ENCODE results near the gene ERI3. TPM values are rescaled to one million over a fixed set of nuclear protein-coding genes. Genes with fewer than 3 reads are reported as not detected.

ERI3 gene
- polyA plus RNA-seq, 2 donors: 15.1 to 26.1 TPM

DNA sequence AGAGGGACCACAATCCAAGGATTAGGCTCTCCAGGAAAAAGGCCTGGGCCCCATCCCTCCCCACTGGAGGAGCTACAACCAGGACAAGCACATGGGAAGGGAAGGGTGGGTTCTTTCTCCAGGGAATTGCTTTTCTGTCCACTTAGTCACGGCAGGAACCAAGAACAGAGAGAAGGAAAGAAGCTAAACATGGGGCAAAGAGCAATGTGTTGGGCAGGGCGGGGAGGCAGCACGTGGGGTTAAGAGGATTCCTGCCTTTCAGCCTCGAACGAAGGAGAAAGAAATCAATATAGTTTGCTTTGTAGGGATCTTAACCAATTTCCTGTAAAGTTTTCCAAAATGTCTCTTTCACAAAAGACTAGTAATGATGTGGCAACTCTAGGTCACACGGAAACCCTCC is 21.7 kb downstream of the ERI3 start:
- H3K27me3 ChIP-seq (ENCODE audit: control insufficient read depth in 1 of 2, insufficient read depth in 2 of 2, low read length in 2 of 2): no peaks in the 10 kb centered on the region
- H3K27ac ChIP-seq (ENCODE audit: low read depth in 2 of 2, low read length in 1 of 2): no peak overlapping the region
- peaks cover 0 to 3% of the 10 kb centered on the region in 2 donors for H3K9me3 ChIP-seq (ENCODE audit: control insufficient read depth in 2 of 2, insufficient read depth in 1 of 2, low read depth in 1 of 2, low read length in 1 of 2)
- H3K4me1 ChIP-seq (ENCODE audit: control insufficient read depth in 2 of 2, insufficient read depth in 2 of 2, low read length in 1 of 2): peaks cover 0 to 3% of the 10 kb centered on the region in 2 donors
- 89 to 92% methylated on average over 6 of the region's 6 CpGs for WGBS, 2 donors
- H3K36me3 ChIP-seq (ENCODE audit: control insufficient read depth in 2 of 2, insufficient read depth in 2 of 2, low read length in 1 of 2): peaks cover 2 to 10% of the 10 kb centered on the region in 2 donors
- no peak overlapping the region for H3K4me3 ChIP-seq (ENCODE audit: low read depth in 1 of 2, low read length in 2 of 2)

DNA sequence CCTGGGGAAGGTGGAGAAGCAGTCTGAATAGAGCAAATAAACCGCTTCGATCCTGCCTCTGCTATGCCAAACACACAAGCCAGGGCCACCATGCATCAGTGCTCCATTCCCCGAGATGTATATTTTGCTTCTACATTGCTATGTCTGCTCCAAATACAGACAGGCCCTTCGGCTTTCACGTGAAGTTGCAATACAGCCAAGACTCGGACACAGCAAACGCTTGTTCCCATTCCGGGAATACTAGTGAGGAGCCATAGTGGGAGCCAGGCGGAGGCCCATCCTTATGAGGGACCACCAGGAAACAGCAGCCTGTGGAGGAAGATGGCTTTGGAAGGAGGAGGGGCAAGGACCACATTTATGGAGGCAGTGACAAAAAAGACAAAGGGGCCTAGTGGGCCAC is 22.6 kb downstream of the ERI3 start:
- peaks cover 4 to 7% of the 10 kb centered on the region in 2 donors for H3K4me1 ChIP-seq (ENCODE audit: control insufficient read depth in 2 of 2, insufficient read depth in 2 of 2, low read length in 1 of 2)
- H3K4me3 ChIP-seq (ENCODE audit: low read depth in 1 of 2, low read length in 2 of 2): no peak overlapping the region
- 95 to 97% methylated on average over 9 of the region's 9 CpGs for WGBS, 2 donors
- H3K9me3 ChIP-seq (ENCODE audit: control insufficient read depth in 2 of 2, insufficient read depth in 1 of 2, low read depth in 1 of 2, low read length in 1 of 2): no peaks in the 10 kb centered on the region
- no peak overlapping the region for H3K27ac ChIP-seq (ENCODE audit: low read depth in 2 of 2, low read length in 1 of 2)
- peaks cover 2 to 8% of the 10 kb centered on the region in 2 donors for H3K36me3 ChIP-seq (ENCODE audit: control insufficient read depth in 2 of 2, insufficient read depth in 2 of 2, low read length in 1 of 2)
- H3K27me3 ChIP-seq (ENCODE audit: control insufficient read depth in 1 of 2, insufficient read depth in 2 of 2, low read length in 2 of 2): no peaks in the 10 kb centered on the region

DNA sequence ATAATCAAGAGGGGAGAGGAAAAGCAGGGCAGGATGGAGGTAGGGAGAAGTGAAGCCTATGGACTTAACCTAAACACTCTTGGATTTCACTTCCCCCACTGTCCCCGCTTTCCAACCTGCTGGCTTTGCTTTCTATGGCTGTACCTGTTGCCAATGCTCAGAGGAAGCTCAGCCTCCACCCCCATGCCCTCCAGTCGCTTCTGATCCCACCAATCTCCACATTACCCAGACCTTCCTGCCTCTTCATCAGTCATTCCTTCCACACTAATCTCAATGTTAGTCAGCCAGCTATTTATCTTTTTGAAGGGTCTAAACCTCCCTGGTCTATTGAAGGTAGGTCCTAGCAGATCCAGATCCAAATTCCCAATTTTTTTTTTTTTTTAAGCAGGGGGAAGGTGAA is 24.1 kb downstream of the ERI3 start:
- peaks cover 5 to 9% of the 10 kb centered on the region in 2 donors for H3K4me1 ChIP-seq (ENCODE audit: control insufficient read depth in 2 of 2, insufficient read depth in 2 of 2, low read length in 1 of 2)
- peaks cover 2 to 8% of the 10 kb centered on the region in 2 donors for H3K36me3 ChIP-seq (ENCODE audit: control insufficient read depth in 2 of 2, insufficient read depth in 2 of 2, low read length in 1 of 2)
- WGBS, 2 donors: 88 to 95% methylated on average over 2 of the region's 2 CpGs

DNA sequence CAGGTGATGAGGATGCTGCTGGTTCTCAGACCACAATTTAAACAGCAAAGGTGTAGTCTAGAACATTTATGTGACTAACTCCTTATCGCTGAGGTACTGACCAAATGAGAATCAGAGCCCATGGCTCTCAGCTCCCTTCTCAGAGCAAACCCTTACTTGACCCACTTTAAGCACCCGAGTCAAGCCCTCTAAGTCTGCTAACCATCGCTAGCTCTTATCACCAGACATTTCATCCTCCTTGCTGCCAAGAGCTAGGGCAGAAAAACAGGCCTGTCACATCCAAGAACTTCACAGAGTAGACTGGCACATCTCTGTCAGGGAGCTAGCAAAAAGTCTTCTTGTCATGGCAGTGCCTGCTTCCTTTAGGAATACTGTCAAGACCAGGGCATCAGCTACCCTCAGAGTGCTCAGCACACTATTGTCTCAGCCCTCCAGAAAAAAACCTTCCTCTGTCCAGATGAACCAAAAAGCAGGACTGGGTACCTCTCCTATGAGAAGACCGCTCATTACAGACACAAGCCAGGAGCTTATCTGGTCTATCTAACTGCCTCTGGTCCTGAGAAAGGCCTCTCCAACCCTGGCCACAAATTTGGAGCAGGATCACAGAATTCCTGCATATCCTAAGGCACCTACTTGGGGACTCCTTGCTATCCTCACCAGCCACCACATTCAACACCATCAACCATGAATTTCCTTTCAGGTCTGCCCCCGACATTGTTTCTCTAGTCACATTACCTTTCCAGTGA is 26.2 kb downstream of the ERI3 start:
- H3K9me3 ChIP-seq (ENCODE audit: control insufficient read depth in 2 of 2, insufficient read depth in 1 of 2, low read depth in 1 of 2, low read length in 1 of 2): no peaks in the 10 kb centered on the region
- peaks cover 2 to 4% of the 10 kb centered on the region in 2 donors for H3K36me3 ChIP-seq (ENCODE audit: control insufficient read depth in 2 of 2, insufficient read depth in 2 of 2, low read length in 1 of 2)
- WGBS, 2 donors: 89 to 91% methylated on average over 5 of the region's 5 CpGs
- H3K27me3 ChIP-seq (ENCODE audit: control insufficient read depth in 1 of 2, insufficient read depth in 2 of 2, low read length in 2 of 2): no peaks in the 10 kb centered on the region
- peaks cover 5 to 9% of the 10 kb centered on the region in 2 donors for H3K4me1 ChIP-seq (ENCODE audit: control insufficient read depth in 2 of 2, insufficient read depth in 2 of 2, low read length in 1 of 2)
- H3K27ac ChIP-seq (ENCODE audit: low read depth in 2 of 2, low read length in 1 of 2): peak overlapping the region in 1 of 2 donors; percentile 20
- no peak overlapping the region for H3K4me3 ChIP-seq (ENCODE audit: low read depth in 1 of 2, low read length in 2 of 2)

More for the DNA sequence above, 24.1 kb downstream of the ERI3 start:
- Histone ChIP-seq H3K27ac (ENCODE audit: low read depth in 2 of 2, low read length in 1 of 2) (no peak overlapping the region), H3K9me3 (ENCODE audit: control insufficient read depth in 2 of 2, insufficient read depth in 1 of 2, low read depth in 1 of 2, low read length in 1 of 2) (no peaks in the 10 kb centered on the region), H3K4me3 (ENCODE audit: low read depth in 1 of 2, low read length in 2 of 2) (no peak overlapping the region), H3K27me3 (ENCODE audit: control insufficient read depth in 1 of 2, insufficient read depth in 2 of 2, low read length in 2 of 2) (no peaks in the 10 kb centered on the region)

DNA sequence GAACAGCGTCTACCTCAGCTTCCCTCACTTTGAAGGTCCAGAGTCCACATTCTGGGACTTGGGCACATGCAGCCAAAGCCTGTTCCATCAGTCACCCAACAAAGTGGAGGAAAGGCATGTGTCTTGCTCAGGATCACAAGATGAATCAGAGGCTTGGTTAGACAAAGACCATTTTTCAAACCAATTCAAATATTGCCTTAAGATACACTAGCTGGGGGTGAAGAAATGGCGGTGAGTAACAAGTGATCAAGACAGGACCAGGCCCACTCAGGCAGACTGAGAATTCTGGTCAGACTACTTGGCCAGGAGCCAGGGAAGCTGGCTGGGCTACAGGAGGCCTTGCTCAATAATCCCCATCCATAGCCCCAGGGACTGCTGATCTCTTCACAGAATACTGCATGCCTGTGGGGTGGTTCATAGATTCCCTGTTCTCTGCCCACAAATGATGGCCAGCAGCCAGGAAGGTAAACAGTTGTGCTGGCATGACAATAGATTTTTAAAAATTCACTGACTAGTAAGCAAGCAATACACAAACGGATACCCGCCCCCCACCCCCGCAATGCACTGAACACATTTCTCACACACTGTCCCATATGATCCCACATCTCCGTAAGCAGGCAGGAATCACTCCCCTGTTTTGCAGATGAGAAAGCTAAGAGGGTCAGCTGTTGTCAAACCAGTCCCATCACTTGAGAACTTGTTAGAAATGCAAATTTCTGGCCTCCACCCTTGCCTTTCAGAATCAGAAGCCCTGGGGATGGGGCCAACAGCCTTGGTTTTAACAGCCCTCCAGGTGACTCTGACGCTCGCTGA is 27.2 kb downstream of the ERI3 start:
- 38 to 51% methylated on average over 8 of the region's 8 CpGs for WGBS, 2 donors
- no peaks in the 10 kb centered on the region for H3K9me3 ChIP-seq (ENCODE audit: control insufficient read depth in 2 of 2, insufficient read depth in 1 of 2, low read depth in 1 of 2, low read length in 1 of 2)
- peak overlapping the region; percentile 14 to 43 for H3K27ac ChIP-seq (ENCODE audit: low read depth in 2 of 2, low read length in 1 of 2)
- H3K4me3 ChIP-seq (ENCODE audit: low read depth in 1 of 2, low read length in 2 of 2): no peak overlapping the region
- no peaks in the 10 kb centered on the region for H3K27me3 ChIP-seq (ENCODE audit: control insufficient read depth in 1 of 2, insufficient read depth in 2 of 2, low read length in 2 of 2)
- peaks cover 5 to 9% of the 10 kb centered on the region in 2 donors for H3K4me1 ChIP-seq (ENCODE audit: control insufficient read depth in 2 of 2, insufficient read depth in 2 of 2, low read length in 1 of 2)
- no peaks in the 10 kb centered on the region for H3K36me3 ChIP-seq (ENCODE audit: control insufficient read depth in 2 of 2, insufficient read depth in 2 of 2, low read length in 1 of 2)

DNA sequence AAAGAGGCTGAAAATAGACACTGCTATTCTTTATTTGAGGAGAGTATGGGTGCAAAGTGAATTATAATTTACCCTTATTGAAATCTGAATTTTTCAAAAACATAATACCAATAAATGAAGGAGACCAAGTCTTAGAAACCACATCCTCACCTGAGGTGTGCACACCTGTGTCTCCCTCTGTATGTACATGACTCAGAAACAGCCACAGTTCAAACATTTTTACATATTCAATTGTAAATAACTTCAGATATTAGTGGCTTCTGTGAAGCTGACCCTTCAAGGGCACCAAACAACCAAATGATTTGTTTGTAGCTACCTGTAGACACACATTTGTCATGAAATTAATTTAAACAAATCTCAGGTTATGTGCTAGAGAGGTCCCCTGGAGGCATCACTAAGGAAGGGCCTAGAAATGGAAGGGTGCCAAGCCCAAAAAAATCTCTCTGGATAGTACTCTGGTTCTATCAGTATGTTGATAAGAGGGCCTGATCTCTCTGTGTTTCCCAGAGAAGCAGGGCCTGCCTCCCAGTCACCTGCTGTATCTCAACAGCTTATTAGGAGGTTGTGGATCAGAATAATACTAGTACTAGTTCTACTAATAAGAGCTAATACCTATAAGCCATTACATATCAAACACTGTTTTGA is 28.1 kb downstream of the ERI3 start:
- Histone ChIP-seq H3K4me3 (ENCODE audit: low read depth in 1 of 2, low read length in 2 of 2) (no peak overlapping the region), H3K27me3 (ENCODE audit: control insufficient read depth in 1 of 2, insufficient read depth in 2 of 2, low read length in 2 of 2) (no peaks in the 10 kb centered on the region), H3K9me3 (ENCODE audit: control insufficient read depth in 2 of 2, insufficient read depth in 1 of 2, low read depth in 1 of 2, low read length in 1 of 2) (no peaks in the 10 kb centered on the region), H3K36me3 (ENCODE audit: control insufficient read depth in 2 of 2, insufficient read depth in 2 of 2, low read length in 1 of 2) (no peaks in the 10 kb centered on the region), H3K4me1 (ENCODE audit: control insufficient read depth in 2 of 2, insufficient read depth in 2 of 2, low read length in 1 of 2) (peaks cover 5 to 9% of the 10 kb centered on the region in 2 donors), H3K27ac (ENCODE audit: low read depth in 2 of 2, low read length in 1 of 2) (no peak overlapping the region)

DNA sequence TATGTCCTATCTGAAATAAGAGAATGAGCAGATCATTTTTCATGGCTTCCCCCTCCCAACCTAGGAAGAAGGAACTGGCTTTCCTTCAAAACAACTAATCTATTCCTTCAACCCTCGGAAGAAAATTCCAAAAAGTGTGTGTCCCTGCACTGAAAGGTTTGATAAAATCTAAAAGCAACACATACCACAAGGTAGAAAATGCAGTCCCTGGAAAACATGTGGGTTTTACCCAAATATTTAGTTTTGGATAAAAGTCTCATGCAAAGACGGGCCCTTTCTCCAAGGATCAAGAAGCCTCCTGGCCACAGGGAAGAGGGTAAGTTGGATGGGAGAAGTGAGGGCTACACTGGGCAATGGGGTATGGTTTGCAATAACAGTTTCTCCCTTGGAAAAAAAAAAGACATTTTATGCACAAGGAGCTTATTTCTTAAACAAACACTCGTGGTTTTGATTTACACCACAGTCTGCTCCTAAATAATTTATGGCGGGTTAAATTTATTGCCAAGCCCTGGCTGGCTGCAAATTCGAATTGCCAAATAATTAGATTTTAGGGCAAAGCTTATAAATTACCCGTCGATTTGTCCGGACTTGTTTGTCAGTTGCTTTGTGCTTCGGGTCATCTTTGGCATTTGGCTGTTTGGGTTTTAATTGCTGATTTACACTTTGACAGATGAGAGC is 28.9 kb downstream of the ERI3 start:
- Histone ChIP-seq H3K4me1 (ENCODE audit: control insufficient read depth in 2 of 2, insufficient read depth in 2 of 2, low read length in 1 of 2) (peaks cover 5 to 9% of the 10 kb centered on the region in 2 donors), H3K27ac (ENCODE audit: low read depth in 2 of 2, low read length in 1 of 2) (no peak overlapping the region), H3K27me3 (ENCODE audit: control insufficient read depth in 1 of 2, insufficient read depth in 2 of 2, low read length in 2 of 2) (no peaks in the 10 kb centered on the region), H3K9me3 (ENCODE audit: control insufficient read depth in 2 of 2, insufficient read depth in 1 of 2, low read depth in 1 of 2, low read length in 1 of 2) (no peaks in the 10 kb centered on the region), H3K4me3 (ENCODE audit: low read depth in 1 of 2, low read length in 2 of 2) (no peak overlapping the region), H3K36me3 (ENCODE audit: control insufficient read depth in 2 of 2, insufficient read depth in 2 of 2, low read length in 1 of 2) (peaks cover 0 to 2% of the 10 kb centered on the region in 2 donors)
- 50 to 64% methylated on average over 9 of the region's 9 CpGs for WGBS, 2 donors

DNA sequence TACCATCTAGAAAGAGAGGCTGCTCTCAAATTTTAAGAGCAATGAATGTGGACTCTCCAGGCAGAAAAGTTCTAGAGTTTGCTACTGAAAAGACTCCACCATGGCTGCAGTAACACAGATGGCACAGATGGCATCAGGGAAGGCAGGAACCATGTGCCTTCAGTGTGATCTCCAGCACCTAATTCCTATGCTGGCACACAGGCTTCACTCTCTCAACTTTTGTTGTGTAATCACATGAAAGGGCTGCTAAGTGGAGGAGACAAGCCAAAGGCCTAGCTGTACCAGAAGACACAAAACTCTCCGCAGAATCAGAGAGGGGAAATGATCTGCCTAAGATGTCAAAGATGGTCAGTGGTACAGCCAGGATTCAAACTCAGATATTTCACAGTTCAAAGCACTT is 31.1 kb downstream of the ERI3 start:
- no peaks in the 10 kb centered on the region for H3K27me3 ChIP-seq (ENCODE audit: control insufficient read depth in 1 of 2, insufficient read depth in 2 of 2, low read length in 2 of 2)
- WGBS, 2 donors: 88 to 94% methylated on average over 1 of the region's 1 CpG
- H3K4me1 ChIP-seq (ENCODE audit: control insufficient read depth in 2 of 2, insufficient read depth in 2 of 2, low read length in 1 of 2): peaks cover 5 to 9% of the 10 kb centered on the region in 2 donors
- H3K9me3 ChIP-seq (ENCODE audit: control insufficient read depth in 2 of 2, insufficient read depth in 1 of 2, low read depth in 1 of 2, low read length in 1 of 2): no peaks in the 10 kb centered on the region
- no peak overlapping the region for H3K4me3 ChIP-seq (ENCODE audit: low read depth in 1 of 2, low read length in 2 of 2)
- peaks cover 3 to 10% of the 10 kb centered on the region in 2 donors for H3K36me3 ChIP-seq (ENCODE audit: control insufficient read depth in 2 of 2, insufficient read depth in 2 of 2, low read length in 1 of 2)
- H3K27ac ChIP-seq (ENCODE audit: low read depth in 2 of 2, low read length in 1 of 2): no peak overlapping the region

DNA sequence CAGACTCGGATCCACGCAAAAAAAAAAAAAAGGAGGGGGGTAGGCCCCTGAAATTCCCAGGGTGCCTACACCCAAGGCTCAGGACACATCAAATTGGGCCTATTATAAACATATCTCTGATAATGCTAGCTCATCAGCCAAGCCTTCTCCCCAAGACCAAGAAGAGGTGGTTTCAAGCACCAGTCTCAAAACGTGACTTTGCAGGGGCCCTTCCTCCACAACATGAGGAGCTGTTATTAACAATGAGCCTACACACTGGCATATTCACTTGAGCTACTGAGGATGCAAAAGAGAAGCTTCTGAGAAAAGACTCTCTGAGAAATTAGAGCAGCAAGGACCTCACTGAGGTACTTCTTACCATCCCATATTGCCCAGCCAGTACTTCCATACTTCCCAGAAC is 32.7 kb downstream of the ERI3 start:
- Histone ChIP-seq H3K4me3 (ENCODE audit: low read depth in 1 of 2, low read length in 2 of 2) (no peak overlapping the region), H3K36me3 (ENCODE audit: control insufficient read depth in 2 of 2, insufficient read depth in 2 of 2, low read length in 1 of 2) (peaks cover 6 to 10% of the 10 kb centered on the region in 2 donors), H3K27me3 (ENCODE audit: control insufficient read depth in 1 of 2, insufficient read depth in 2 of 2, low read length in 2 of 2) (no peaks in the 10 kb centered on the region), H3K9me3 (ENCODE audit: control insufficient read depth in 2 of 2, insufficient read depth in 1 of 2, low read depth in 1 of 2, low read length in 1 of 2) (no peaks in the 10 kb centered on the region), H3K4me1 (ENCODE audit: control insufficient read depth in 2 of 2, insufficient read depth in 2 of 2, low read length in 1 of 2) (peaks cover 0 to under 1% of the 10 kb centered on the region in 2 donors), H3K27ac (ENCODE audit: low read depth in 2 of 2, low read length in 1 of 2) (no peak overlapping the region)
- 89 to 90% methylated on average over 3 of the region's 3 CpGs for WGBS, 2 donors
